ENCODE measurements around the gene POLR3B. TPM values are rescaled to one million over a fixed set of nuclear protein-coding genes. Genes with fewer than 3 reads are reported as not detected.

The POLR3B gene
- total and polyA plus RNA-seq, 9 of the 15 experiments (the other 6 are each of a cell fraction or from before 2014, with no cell fraction given): 7.6 to 17.9 (median 14.4) TPM

DNA sequence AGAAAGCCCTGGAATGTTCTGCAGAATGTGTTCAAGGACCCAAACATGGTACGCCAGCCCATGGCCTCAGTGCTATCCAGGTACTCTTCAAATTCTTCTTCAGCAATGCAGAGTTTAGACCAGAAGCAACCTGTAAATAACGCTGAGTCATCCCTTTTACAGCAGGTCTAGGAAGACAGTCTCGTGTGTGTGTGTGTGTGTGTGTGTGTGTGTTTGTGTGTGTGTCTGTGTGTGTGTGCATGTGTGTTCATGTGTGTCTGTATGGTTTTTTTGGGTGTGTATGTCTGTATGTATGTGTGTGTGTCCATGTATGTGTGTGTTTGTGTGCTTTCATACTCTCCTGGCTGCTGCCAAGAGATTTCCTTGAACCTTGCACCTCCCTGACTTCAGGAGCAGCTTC, 165.2 kb downstream of the POLR3B start (continued):
- TF ChIP-seq CHCHD3 (CRISPR knock-in tag; IDR thresholded peaks at IDR 0.05) (no peak), SIRT6 (IDR thresholded peaks at IDR 0.05; ENCODE audit: low read depth, low read length) (no peak), HDAC1 (IDR thresholded peaks at IDR 0.05) (peak in 1 of 2 experiments; percentile 64; a peak in 1 of 4 replicates), MBD2 (IDR thresholded peaks at IDR 0.05; ENCODE audit: borderline replicate concordance, low read depth) (no peak), NFIC (IDR thresholded peaks at IDR 0.05) (no peak; the same call in 1 of the 2 replicates), SMAD1 (IDR thresholded peaks at IDR 0.05; ENCODE audit: low read depth, low read length, partially characterized antibody) (no peak), SMAD2 (IDR thresholded peaks at IDR 0.05; ENCODE audit: low read depth, low read length) (no peak), ZNF311 (CRISPR knock-in tag; IDR thresholded peaks at IDR 0.05) (no peak), PCBP2 (IDR thresholded peaks at IDR 0.05; ENCODE audit: low read depth, low read length, poor library complexity, severe bottlenecking) (no peak), HMG20B (CRISPR knock-in tag; IDR thresholded peaks at IDR 0.05) (no peak), NCOR1 (IDR thresholded peaks at IDR 0.05) (peak; percentile 29; the same call in 1 of the 2 replicates), ZNF277 (CRISPR knock-in tag; IDR thresholded peaks at IDR 0.05; ENCODE audit: borderline replicate concordance) (no peak), JUNB (CRISPR knock-in tag; conservative IDR thresholded peaks at IDR 0.05) (no peak), EP400 (IDR thresholded peaks at IDR 0.05) (no peak), EGR1 (conservative IDR thresholded peaks at IDR 0.05) (no peak), ZNF347 (CRISPR knock-in tag; IDR thresholded peaks at IDR 0.05; ENCODE audit: low read depth) (no peak), TCF7L2 (IDR thresholded peaks at IDR 0.05; ENCODE audit: low read depth, low read length) (no peak), ZNF445 (CRISPR knock-in tag; IDR thresholded peaks at IDR 0.05; ENCODE audit: low read depth) (no peak)
- TF ChIP-seq, protein P1, sequence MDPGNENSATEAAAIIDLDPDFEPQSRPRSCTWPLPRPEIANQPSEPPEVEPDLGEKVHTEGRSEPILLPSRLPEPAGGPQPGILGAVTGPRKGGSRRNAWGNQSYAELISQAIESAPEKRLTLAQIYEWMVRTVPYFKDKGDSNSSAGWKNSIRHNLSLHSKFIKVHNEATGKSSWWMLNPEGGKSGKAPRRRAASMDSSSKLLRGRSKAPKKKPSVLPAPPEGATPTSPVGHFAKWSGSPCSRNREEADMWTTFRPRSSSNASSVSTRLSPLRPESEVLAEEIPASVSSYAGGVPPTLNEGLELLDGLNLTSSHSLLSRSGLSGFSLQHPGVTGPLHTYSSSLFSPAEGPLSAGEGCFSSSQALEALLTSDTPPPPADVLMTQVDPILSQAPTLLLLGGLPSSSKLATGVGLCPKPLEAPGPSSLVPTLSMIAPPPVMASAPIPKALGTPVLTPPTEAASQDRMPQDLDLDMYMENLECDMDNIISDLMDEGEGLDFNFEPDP (CRISPR knock-in tag; IDR thresholded peaks at IDR 0.05): no peak
- TF ChIP-seq, protein P2, sequence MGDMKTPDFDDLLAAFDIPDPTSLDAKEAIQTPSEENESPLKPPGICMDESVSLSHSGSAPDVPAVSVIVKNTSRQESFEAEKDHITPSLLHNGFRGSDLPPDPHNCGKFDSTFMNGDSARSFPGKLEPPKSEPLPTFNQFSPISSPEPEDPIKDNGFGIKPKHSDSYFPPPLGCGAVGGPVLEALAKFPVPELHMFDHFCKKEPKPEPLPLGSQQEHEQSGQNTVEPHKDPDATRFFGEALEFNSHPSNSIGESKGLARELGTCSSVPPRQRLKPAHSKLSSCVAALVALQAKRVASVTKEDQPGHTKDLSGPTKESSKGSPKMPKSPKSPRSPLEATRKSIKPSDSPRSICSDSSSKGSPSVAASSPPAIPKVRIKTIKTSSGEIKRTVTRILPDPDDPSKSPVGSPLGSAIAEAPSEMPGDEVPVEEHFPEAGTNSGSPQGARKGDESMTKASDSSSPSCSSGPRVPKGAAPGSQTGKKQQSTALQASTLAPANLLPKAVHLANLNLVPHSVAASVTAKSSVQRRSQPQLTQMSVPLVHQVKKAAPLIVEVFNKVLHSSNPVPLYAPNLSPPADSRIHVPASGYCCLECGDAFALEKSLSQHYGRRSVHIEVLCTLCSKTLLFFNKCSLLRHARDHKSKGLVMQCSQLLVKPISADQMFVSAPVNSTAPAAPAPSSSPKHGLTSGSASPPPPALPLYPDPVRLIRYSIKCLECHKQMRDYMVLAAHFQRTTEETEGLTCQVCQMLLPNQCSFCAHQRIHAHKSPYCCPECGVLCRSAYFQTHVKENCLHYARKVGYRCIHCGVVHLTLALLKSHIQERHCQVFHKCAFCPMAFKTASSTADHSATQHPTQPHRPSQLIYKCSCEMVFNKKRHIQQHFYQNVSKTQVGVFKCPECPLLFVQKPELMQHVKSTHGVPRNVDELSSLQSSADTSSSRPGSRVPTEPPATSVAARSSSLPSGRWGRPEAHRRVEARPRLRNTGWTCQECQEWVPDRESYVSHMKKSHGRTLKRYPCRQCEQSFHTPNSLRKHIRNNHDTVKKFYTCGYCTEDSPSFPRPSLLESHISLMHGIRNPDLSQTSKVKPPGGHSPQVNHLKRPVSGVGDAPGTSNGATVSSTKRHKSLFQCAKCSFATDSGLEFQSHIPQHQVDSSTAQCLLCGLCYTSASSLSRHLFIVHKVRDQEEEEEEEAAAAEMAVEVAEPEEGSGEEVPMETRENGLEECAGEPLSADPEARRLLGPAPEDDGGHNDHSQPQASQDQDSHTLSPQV (IDR thresholded peaks at IDR 0.05): no peak

Data from K562 (cell line).